GM12864 (cell line): Measurements from ENCODE around the gene COX10.
A peak's percentile ranks its signal among the peaks of the same experiment; 100 is the strongest.

Experiments used
- DNase-seq: peaks from one replicate; pipeline ENCODE4 v3.0.0-alpha.2; 2011; ENCODE audit warnings: low read depth
- H3K4me3 ChIP-seq: 2 replicates; pipeline ENCODE4 v1.5.1; 2011; ENCODE audit warnings: mild to moderate bottlenecking, low read depth, low read length, control low read depth
- TF ChIP-seq, protein P1 (sequence below): IDR thresholded peaks from 2 replicates; pipeline ENCODE4 v1.5.1; 2011; ENCODE audit warnings: low read depth, mild to moderate bottlenecking, moderate library complexity, low read length, control low read depth, inconsistent platforms; ENCODE audit errors: missing control alignments

The COX10 gene

DNA sequence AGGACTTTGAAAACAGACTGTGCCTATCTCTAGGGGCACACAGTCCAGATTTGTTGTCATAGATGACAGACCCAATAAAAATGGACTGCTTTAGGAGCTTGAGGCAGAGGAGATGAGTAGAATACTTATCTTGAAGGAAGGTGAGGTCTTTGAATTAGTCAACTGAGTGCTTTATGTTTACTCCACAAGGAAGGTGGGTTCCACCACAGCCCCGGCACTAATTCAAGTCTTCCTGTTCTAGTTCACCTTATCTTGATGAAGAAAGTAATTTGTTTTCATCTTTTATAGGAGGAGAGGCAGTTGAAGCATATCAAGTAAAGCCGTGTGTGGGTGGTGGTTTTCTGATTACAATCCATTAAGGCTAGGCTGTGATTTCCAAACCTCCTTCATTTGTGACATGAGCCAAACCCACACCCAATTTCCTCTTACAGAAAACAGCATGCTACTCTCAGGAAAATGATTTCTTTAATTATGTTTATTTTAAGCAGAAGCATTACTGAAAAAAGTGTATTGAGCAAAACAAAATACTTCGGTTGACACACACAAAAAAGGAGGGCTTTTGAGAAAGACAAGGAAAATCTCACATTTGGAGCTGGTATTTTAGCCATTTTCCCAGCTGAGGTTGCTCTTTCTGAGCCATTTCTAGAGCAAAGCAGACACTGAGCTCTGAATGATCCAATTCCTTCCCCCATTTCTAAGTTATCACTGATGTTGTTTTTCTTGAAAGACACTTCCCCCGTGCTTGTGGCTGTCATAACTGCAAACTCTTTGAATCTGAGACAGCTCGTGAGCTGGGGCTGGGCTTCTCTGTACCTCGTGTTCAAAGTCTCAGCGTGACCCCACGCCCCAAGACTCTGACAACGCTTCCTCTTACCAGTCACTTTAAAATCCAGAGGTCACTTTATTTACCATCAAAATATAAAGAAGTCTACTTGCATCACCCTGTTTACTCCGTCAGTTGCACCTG, 132.0 kb downstream of the COX10 start:
- TF ChIP-seq, protein P1, sequence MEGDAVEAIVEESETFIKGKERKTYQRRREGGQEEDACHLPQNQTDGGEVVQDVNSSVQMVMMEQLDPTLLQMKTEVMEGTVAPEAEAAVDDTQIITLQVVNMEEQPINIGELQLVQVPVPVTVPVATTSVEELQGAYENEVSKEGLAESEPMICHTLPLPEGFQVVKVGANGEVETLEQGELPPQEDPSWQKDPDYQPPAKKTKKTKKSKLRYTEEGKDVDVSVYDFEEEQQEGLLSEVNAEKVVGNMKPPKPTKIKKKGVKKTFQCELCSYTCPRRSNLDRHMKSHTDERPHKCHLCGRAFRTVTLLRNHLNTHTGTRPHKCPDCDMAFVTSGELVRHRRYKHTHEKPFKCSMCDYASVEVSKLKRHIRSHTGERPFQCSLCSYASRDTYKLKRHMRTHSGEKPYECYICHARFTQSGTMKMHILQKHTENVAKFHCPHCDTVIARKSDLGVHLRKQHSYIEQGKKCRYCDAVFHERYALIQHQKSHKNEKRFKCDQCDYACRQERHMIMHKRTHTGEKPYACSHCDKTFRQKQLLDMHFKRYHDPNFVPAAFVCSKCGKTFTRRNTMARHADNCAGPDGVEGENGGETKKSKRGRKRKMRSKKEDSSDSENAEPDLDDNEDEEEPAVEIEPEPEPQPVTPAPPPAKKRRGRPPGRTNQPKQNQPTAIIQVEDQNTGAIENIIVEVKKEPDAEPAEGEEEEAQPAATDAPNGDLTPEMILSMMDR = no peak
- DNase-seq = no peak
- no peak overlapping the region for H3K4me3 ChIP-seq

- no peak overlapping the region for H3K4me3 ChIP-seq
- DNase-seq = no peak
- TF ChIP-seq, protein P1 = no peak
Measured at GRCh38 chr17:14201988-14202380, 132.7 kb downstream of the COX10 start.

DNA sequence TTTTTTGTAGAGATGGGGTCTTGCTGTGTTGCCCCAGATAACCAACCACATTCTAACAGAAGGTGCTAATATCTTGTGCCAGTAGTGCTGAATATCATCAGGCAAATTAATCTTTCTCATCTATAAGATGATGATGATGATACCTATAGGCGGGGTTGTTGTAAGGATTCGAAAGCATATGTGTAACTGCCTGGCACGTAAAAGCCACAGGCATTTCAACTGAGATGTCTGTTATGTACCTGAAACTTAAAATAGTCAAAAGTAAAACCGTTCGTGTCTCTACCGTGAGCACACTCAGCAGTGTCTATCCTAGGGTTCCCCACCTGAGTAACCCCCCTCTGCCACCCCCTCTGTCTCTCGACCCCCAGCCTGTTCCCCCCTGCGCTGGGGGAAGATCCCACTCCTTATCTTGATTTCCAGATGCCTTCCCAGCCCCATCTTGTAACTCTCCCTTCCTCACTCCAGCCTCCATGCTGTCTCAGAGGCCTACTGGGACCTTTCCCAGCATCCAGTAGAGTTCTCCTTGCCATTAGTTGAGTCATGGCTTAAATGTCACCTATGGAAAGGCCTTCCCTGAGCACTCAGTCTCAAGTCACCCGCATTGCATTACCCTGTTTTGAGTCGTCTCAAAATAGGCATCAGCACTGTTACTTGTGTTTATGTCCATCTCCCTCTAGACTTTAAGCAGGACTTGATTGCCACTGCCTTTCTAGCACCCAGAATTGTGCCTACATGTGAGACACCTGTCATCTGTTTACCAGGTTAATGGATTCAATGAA, 133.3 kb downstream of the COX10 start:
- DNase-seq = no peak
- no peak overlapping the region for H3K4me3 ChIP-seq
- TF ChIP-seq, protein P1 = no peak

DNA sequence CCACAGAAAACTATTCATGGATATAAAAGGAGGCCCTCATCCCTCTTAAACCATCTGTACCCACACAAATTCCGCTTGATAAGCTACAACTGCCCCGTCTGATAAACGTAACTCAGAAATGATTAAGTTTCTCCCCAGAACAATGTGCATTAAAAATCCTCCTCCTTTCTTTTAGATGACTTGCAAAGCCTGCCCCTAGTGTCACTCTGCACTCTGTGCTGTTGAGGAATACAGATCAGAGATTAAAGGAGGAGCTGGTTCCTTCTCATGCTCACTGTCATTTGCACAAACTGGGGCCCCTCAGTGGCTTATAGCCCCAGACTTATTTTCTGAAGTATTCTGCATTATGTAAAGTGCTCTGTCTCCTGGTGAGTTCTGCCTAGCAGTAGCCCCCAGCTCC, 134.1 kb downstream of the COX10 start:
- DNase-seq = no peak
- no peak overlapping the region for H3K4me3 ChIP-seq
- TF ChIP-seq, protein P1 = peak; percentile 10

DNA sequence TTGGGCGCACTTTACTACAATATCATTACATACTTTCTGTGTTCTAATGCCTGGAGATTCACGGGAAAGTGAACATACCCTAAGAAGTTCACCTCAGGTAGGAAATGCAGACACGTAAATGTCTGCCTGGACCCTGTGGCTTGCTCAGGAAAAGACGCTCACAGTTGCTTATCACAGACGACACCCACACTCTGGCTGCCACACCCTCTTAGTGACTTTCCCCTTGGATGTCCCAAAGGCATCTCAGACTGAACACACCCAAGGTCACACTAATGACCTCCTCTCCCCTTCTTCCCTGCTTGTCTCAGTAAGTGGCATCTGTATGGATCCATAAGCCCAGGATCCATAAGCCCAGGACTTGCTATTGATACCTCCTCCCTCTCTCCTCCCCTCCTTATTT, 134.8 kb downstream of the COX10 start:
- DNase-seq = no peak
- TF ChIP-seq, protein P1 = no peak
- no peak overlapping the region for H3K4me3 ChIP-seq

DNA sequence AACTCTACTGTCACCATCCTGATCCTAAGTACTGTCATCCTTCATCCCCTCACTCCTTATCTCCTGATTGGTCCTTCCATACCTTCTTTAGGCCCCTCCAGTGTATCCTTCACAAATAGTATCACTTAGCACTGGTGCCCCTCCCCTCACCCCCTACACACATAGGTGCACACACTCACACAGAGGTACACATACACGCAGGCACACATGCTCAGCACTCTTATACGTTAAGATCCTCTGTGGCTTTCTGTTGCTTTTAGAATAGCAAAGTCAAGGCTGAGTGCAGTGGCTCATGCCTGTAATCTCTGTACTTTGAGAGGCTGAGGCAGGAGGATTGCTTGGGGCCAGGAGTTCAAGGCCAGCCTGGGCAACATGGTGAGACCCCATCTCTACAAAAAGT, 135.2 kb downstream of the COX10 start:
- no peak overlapping the region for H3K4me3 ChIP-seq
- TF ChIP-seq, protein P1 = no peak

More for the DNA sequence above, 135.2 kb downstream of the COX10 start:
- DNase-seq = no peak
